HepG2 (cell line): ENCODE measurements around the gene PSORS1C2. TPM values are rescaled to one million over a fixed set of nuclear protein-coding genes. Genes with fewer than 3 reads are reported as not detected.

Experiments used
- ATAC-seq: fragments of 200-7000 bp; cut with Tn5 transposase; 3 replicates; pipeline ENCODE4 v1.9.1; 2020; ENCODE audit warnings: mild to moderate bottlenecking, moderate library complexity
- BruUV-seq: library from RNA; stranded (reverse); fragments of 400-500 nt; replicated peaks from 2 replicates; lab custom pipeline; 2021; lab: Mats Ljungman, UMichigan
- CTCF ChIA-PET: fragments of 300-600 bp; formaldehyde crosslinking; extraction: SDS; loops from one replicate; lab custom pipeline; 2021; ENCODE audit warnings: low total read pairs, inconsistent platforms, low intra/inter-chr PET ratio; lab: Yijun Ruan, JAX
- POLR2A ChIA-PET: fragments of 350-600 bp; sonication (Branson Sonifier 250); formaldehyde crosslinking; loops from one replicate; lab custom pipeline; 2020; ENCODE audit warnings: antibody characterized with exemption, inconsistent platforms; lab: Yijun Ruan, JAX
- DNase-seq: peaks from one replicate; pipeline ENCODE4 v3.0.0-alpha.2; 2015; ENCODE audit warnings: low spot score
- FAIRE-seq: peaks from 3 replicates; lab custom pipeline; 2011; peaks lifted over from hg19 to GRCh38; lab: Jason Lieb, UNC
- H2AFZ ChIP-seq: one replicate; pipeline ENCODE4 v1.6.1; 2011; ENCODE audit warnings: low read length, inconsistent platforms
- H3K27ac ChIP-seq: fragments of 300-600 bp; 3 replicates; pipeline ENCODE4 v1.8.0; 2011; ENCODE audit warnings: mixed run types, mild to moderate bottlenecking, mixed read lengths, low read length, inconsistent platforms; ENCODE audit not compliant: insufficient read depth; ENCODE audit errors: extremely low read length
- H3K27me3 ChIP-seq, 2 experiments: fragments of 200-600 bp in 1 of 2; 2 replicates in 1 of 2; 3 replicates in 1 of 2; pipeline versions ENCODE4 v1.6.0 to v1.8.0; 2011; ENCODE audit warnings: low read length in 2 of 2, mild to moderate bottlenecking in 2 of 2, moderate library complexity in 2 of 2, inconsistent platforms in 1 of 2; ENCODE audit not compliant: insufficient read depth in 2 of 2, control insufficient read depth in 1 of 2
- H3K36me3 ChIP-seq, 2 experiments: fragments of 200-600 bp in 1 of 2; replicated peaks in 1 of 2; 2 replicates in 1 of 2; 3 replicates in 1 of 2; pipeline versions ENCODE4 v1.5.1 to v1.8.0; 2011; ENCODE audit warnings: low read length in 2 of 2, inconsistent platforms in 1 of 2; ENCODE audit not compliant: insufficient read depth in 2 of 2, control insufficient read depth in 1 of 2
- H3K4me1 ChIP-seq: 2 replicates; pipeline ENCODE4 v1.5.1; 2012; ENCODE audit warnings: low read length, inconsistent platforms; ENCODE audit not compliant: insufficient read depth
- H3K4me2 ChIP-seq: 2 replicates; pipeline ENCODE4 v1.6.0; 2011; ENCODE audit warnings: low read depth, low read length, inconsistent platforms
- H3K4me3 ChIP-seq, 3 experiments: fragments of 200-600 bp in 1 of 3; sonication (generic), shearing (Covaris generic) in 1 of 3; replicated peaks in 1 of 3; 2 replicates each; pipeline ENCODE4 v1.5.1; 2011 to 2016; ENCODE audit warnings: low read length in 3 of 3, inconsistent platforms in 2 of 3, low read depth in 2 of 3, mild to moderate bottlenecking in 2 of 3, control low read depth in 1 of 3, mixed read lengths in 1 of 3; ENCODE audit not compliant: insufficient read depth in 1 of 3
- H3K79me2 ChIP-seq: one replicate; pipeline ENCODE4 v1.6.1; 2011; ENCODE audit warnings: low read length, inconsistent platforms; ENCODE audit not compliant: insufficient read depth
- H3K9ac ChIP-seq: 2 replicates; pipeline ENCODE4 v1.6.0; 2011; ENCODE audit warnings: mild to moderate bottlenecking, low read depth, low read length, inconsistent platforms; ENCODE audit not compliant: insufficient read depth
- H3K9me3 ChIP-seq: 2 replicates; pipeline ENCODE4 v1.5.1; 2012; ENCODE audit warnings: mild to moderate bottlenecking, low read length
- H4K20me1 ChIP-seq: 2 replicates; pipeline ENCODE4 v1.6.0; 2011; ENCODE audit warnings: inconsistent platforms, mild to moderate bottlenecking, low read length, moderate library complexity; ENCODE audit not compliant: insufficient read depth
- ARID4A ChIP-seq: sonication (generic); formaldehyde crosslinking; IDR thresholded peaks from 2 replicates; pipeline ENCODE4 v1.5.0; 2020; ENCODE audit warnings: mild to moderate bottlenecking, missing genetic modification reagents, borderline replicate concordance
- CHCHD3 ChIP-seq: sonication (generic); formaldehyde crosslinking; IDR thresholded peaks from 2 replicates; pipeline ENCODE4 v1.8.0; 2022; ENCODE audit warnings: mild to moderate bottlenecking, missing genetic modification reagents, moderate library complexity
- CHD2 ChIP-seq: IDR thresholded peaks from 2 replicates; pipeline ENCODE4 v1.6.1; 2011; ENCODE audit warnings: low read depth, low read length, improper control_type of control experiment
- RBAK ChIP-seq: sonication (generic); formaldehyde crosslinking; IDR thresholded peaks from 2 replicates; pipeline ENCODE4 v1.5.1; 2020; ENCODE audit warnings: mild to moderate bottlenecking, missing genetic modification reagents
- YEATS4 ChIP-seq: sonication (generic); formaldehyde crosslinking; IDR thresholded peaks from 2 replicates; pipeline ENCODE4 v1.4.0; 2020; ENCODE audit warnings: missing genetic modification reagents, borderline replicate concordance
- ZNF230 ChIP-seq: sonication (generic); formaldehyde crosslinking; IDR thresholded peaks from 2 replicates; pipeline ENCODE4 v1.4.0; 2020; ENCODE audit warnings: mild to moderate bottlenecking, missing genetic modification reagents
- ZSCAN22 ChIP-seq: sonication (generic); formaldehyde crosslinking; IDR thresholded peaks from 2 replicates; pipeline ENCODE4 v1.4.0; 2020; ENCODE audit warnings: mild to moderate bottlenecking, missing genetic modification reagents
- WGBS: methylation state at CpG from one replicate; pipeline ENCODE4 v1.1.6; 2017; ENCODE audit warnings: low lambda C conversion rate; 5-methylcytosine and 5-hydroxymethylcytosine counted together
- in situ Hi-C: cut with HindIII; loops from 2 replicates; pipeline ENCODE4 v1.10.0; 2017; ENCODE audit warnings: low pct_unique_long_range_greater_than_20kb; ENCODE audit not compliant: extremely low pct_ligation_motif_present
- intact Hi-C: fragments of 100-400 bp; cut with micrococcal nuclease; formaldehyde crosslinking; loops from one replicate; pipeline ENCODE4 v1.10.0; 2022; ENCODE audit not compliant: unreplicated experiment
- polyA plus RNA-seq, 8 experiments: library from polyadenylated mRNA; depleted of rRNA in 3 of 8; stranded (reverse) in 7 of 8; unstranded in 1 of 8; fragments of >200 nt; fragmentation: Illumina TruSeq in 4 of 8; extraction: Trizol in 4 of 8; gene quantifications; 2 replicates each; pipeline versions ENCODE4 v1.2.1 to v1.2.3, GENCODE V29; 2011 to 2016; ENCODE audit warnings: low read depth in 4 of 8, missing spikeins in 1 of 8, mixed read lengths in 1 of 8; ENCODE audit not compliant: insufficient read depth in 1 of 8
- total RNA-seq, 5 experiments: library from RNA; depleted of rRNA; stranded (reverse); fragments of >200 nt; fragmentation: Illumina TruSeq; extraction: Trizol; gene quantifications; 2 replicates each; pipeline ENCODE4 v1.2.3, GENCODE V29; 2016; ENCODE audit warnings: low read depth in 1 of 5

The PSORS1C2 gene
- total and polyA plus RNA-seq, 2 of the 13 experiments (the other 11 are each of a cell fraction or from before 2014, with no cell fraction given): not detected

- TF ChIP-seq RBAK (CRISPR knock-in tag) (no peak), YEATS4 (CRISPR knock-in tag) (no peak), ZNF230 (CRISPR knock-in tag) (no peak), ZSCAN22 (no peak), ARID4A (no peak), CHCHD3 (no peak), CHD2 (no peak)
- intact Hi-C loops: loop anchor here (2.0 kb wide), 1 partner anchor 17 kb away; no protein-coding TSS in a partner anchor
- H3K4me1 ChIP-seq: peaks cover 7% of the 10 kb centered on the region
Measured at GRCh38 chr6:31125586-31126363, 13.1 kb downstream of the PSORS1C2 start.

More at GRCh38 chr6:31125586-31126363, 13.1 kb downstream of the PSORS1C2 start:
- H3K27me3 ChIP-seq: peaks cover 0 to 49% of the 10 kb centered on the region in 2 experiments; a peak in 3 of 5 replicates
- no peak overlapping the region for H3K4me2 ChIP-seq
- H2AFZ ChIP-seq: no peak overlapping the region
- H4K20me1 ChIP-seq: no peaks in the 10 kb centered on the region
- H3K9me3 ChIP-seq: no peaks in the 10 kb centered on the region
- no peak overlapping the region for H3K4me3 ChIP-seq
- ATAC-seq (no peak), FAIRE-seq (no peak), DNase-seq (no peak)
- 21% methylated on average over 12 of the region's 12 CpGs for WGBS
- in situ Hi-C loops: no loop called here
- ChIA-PET POLR2A (no interaction called here), CTCF (no interaction called here)
- H3K79me2 ChIP-seq: no peaks in the 10 kb centered on the region
- H3K9ac ChIP-seq: no peak overlapping the region
- no peaks in the 10 kb centered on the region for H3K36me3 ChIP-seq
- BruUV-seq: no TSS peak
- H3K27ac ChIP-seq: no peak overlapping the region
